ENCODE data around the gene SLC35G1.

DNA sequence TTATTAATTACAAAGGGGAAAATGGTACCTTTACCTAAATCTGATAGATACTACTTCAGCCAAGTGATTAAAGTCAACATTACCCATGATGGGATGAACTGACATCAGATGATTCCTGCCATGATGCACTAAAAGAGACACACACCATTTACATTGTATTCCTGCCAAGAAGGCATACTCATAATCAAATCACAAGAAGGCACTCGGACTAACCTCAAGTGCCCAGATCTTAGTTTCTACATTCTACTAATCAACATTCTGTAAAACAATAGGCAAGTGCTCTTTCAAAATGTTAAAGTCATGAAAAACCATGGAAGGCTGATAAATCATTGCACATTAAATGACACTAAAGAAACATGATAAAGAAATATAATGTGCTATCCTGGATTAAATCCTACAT is 44.4 kb downstream of the SLC35G1 start:
- TF ChIP-seq CTCF (IDR thresholded peaks at IDR 0.05) (no peak), POLR2AphosphoS5 (IDR thresholded peaks at IDR 0.05) (no peak), EP300 (IDR thresholded peaks at IDR 0.05) (no peak), POLR2A (IDR thresholded peaks at IDR 0.05) (no peak)

Data from gastroesophageal sphincter (tissue), 3 donors.